Retinal pigment epithelial cell (primary cell): Measurements from ENCODE around the gene CKAP2.

Experiments
- DNase-seq: peaks from one replicate; pipeline ENCODE4 v3.0.0-alpha.2; 2010; ENCODE audit warnings: low read depth
- H3K4me3 ChIP-seq: 2 replicates; pipeline ENCODE4 v1.5.1; 2011; ENCODE audit warnings: mild to moderate bottlenecking, low read length, control low read depth, moderate library complexity
- TF ChIP-seq, protein P1 (sequence below): conservative IDR thresholded peaks from 2 replicates; pipeline ENCODE4 v1.5.1; 2011; ENCODE audit warnings: low read depth, low read length, control low read depth, inconsistent platforms

Gene CKAP2

DNA sequence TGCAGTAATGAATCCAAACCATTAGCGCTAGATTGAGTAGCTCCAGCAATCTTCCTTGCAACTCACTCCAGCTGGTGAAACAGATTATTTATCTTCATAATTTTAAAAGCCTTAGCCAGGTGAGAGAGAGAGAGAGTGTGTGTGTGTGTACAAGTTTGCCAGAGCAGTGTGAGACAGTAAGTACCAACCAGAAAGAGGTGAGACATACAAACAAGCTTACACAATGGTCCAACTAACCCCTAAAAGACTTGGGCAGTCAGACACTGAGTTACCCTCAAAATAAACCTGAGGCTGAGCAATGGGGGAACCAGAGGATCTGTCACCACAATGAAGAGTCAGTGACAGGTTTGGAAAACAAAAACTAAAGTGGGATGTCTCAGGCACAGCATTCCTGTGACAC, 41.2 kb upstream of the CKAP2 start:
- no peak overlapping the region for H3K4me3 ChIP-seq
- TF ChIP-seq, protein P1, sequence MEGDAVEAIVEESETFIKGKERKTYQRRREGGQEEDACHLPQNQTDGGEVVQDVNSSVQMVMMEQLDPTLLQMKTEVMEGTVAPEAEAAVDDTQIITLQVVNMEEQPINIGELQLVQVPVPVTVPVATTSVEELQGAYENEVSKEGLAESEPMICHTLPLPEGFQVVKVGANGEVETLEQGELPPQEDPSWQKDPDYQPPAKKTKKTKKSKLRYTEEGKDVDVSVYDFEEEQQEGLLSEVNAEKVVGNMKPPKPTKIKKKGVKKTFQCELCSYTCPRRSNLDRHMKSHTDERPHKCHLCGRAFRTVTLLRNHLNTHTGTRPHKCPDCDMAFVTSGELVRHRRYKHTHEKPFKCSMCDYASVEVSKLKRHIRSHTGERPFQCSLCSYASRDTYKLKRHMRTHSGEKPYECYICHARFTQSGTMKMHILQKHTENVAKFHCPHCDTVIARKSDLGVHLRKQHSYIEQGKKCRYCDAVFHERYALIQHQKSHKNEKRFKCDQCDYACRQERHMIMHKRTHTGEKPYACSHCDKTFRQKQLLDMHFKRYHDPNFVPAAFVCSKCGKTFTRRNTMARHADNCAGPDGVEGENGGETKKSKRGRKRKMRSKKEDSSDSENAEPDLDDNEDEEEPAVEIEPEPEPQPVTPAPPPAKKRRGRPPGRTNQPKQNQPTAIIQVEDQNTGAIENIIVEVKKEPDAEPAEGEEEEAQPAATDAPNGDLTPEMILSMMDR = no peak
- DNase-seq = no peak

DNA sequence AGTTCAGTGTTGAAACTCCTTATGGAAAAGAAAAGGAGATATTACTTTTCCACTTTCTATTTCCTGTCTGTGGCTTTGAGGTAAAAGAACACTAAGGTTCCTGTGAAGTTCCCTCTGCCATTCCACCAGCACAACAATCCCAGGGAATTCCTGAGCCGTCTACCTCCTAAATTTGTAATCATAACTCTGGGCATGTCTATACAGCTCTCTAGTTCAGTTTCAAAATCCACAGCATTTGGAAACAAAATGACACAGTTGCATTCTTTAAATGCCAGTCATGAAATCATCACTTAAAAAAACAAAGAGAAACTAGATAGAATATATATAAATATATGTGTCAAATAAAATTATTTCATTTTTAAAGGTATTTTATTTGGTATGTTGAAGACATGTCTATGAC, 40.3 kb upstream of the CKAP2 start:
- DNase-seq = no peak
- no peak overlapping the region for H3K4me3 ChIP-seq
- TF ChIP-seq, protein P1 = no peak

DNA sequence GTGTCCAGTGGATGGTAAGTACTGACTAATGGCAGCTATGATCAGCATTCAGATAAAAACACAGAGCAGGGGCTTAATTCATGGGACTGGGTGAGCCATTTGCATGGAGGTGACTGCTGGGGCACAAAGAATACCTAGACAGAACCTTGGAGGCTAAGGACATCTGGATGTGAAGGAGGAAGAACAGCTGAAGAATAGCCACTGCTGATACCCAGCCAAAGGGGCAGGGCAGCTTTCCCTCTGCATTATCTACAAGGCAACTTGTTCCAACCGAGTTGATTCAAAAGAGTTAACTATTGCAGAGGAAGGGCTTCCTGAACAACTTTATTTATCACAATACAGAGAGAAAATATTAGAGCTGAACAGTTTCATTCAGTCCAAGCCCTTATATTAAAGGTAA, 36.2 kb upstream of the CKAP2 start:
- no peak overlapping the region for H3K4me3 ChIP-seq
- TF ChIP-seq, protein P1 = no peak
- DNase-seq = no peak

DNA sequence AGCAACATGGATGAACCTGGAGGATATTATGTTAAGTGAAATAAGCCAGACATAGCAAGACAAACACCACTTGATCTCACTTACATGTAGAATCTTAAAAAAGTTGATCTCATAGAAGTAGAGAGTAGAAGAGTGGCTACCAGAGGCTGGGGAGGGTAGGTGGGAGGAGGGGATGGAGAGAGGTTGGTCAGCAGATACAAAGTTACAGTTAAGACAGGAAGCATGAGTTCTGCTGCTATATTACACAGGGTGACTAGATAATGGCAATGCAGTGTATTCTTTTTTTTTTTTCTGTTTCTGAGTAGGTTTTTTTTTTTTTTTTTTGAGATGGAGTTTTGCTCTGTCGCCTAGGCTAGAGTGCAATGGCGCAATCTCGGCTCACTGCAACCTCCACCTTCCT, 34.1 kb upstream of the CKAP2 start:
- DNase-seq = no peak
- H3K4me3 ChIP-seq = no peak overlapping the region
- TF ChIP-seq, protein P1 = no peak

DNA sequence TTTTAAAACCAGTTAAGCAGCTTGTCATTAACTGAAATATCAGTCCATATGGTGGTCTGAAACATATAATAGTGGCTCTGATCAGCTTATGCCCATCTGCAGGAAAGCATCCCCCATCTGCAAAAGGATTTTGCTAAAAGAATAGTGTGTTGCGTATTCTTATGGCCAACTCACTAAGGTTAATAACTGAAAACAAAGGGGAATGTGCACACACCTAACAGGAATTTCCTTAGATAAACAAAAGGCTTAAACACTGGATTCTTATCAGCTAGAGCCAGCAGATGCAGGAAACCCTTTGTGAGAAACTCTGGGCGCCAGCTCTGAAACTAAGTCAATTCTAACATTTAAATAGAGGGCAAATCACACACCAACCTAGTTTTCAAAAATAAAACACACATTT, 27.0 kb upstream of the CKAP2 start:
- DNase-seq = no peak
- TF ChIP-seq, protein P1 = no peak
- H3K4me3 ChIP-seq = no peak overlapping the region

DNA sequence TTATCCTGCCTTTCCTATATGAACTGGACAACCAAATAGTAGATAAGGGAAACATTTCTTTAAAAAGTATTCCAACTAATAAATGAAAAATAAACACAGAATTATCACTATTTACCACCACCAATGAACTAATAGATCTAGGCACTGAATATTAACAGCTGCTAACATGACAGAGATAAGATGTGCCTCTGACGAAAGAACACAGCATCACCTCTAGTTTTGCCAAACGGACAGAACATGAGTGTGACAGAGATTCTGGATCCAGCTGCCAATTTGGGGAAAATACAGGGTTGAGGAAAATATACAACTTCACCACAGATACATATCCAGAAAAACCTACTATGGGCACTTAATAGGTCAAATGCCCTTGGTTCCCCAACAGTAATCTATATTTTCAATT, 22.8 kb upstream of the CKAP2 start:
- TF ChIP-seq, protein P1 = no peak
- DNase-seq = no peak
- H3K4me3 ChIP-seq = no peak overlapping the region

DNA sequence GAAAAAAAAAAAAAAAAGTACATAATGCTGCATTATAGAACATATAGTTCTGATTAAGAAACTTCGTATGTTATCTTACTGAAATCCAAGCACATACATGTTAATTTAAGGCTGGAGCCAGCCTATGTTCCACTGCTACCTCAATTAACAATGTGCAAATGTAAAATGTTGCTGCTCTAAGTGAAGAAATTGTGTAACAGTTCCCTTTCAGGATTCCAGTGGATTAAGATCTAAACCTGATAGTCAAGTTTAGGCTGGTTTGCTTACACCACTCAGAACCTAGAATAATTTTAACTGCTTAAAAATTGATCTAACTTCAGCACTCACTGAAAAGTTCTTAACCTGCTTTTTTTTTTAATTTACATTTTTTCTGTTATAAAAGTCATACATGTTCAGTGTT, 9.0 kb upstream of the CKAP2 start:
- TF ChIP-seq, protein P1 = no peak
- H3K4me3 ChIP-seq = no peak overlapping the region
- no peak for DNase-seq
